WTC11 (cell line): ENCODE results near the gene KIF20B. TPM values are rescaled to one million over a fixed set of nuclear protein-coding genes. Genes with fewer than 3 reads are reported as not detected.

Source experiments
- ATAC-seq: fragments of 200-7000 bp; cut with Tn5 transposase; 2 replicates; pipeline ENCODE4 v1.10.0; 2021; ENCODE audit warnings: mild to moderate bottlenecking, moderate library complexity
- CTCF ChIA-PET: fragments of 300-600 bp; sonication (Branson Sonifier 250); formaldehyde crosslinking; loops from one replicate; lab custom pipeline; 2021; ENCODE audit warnings: antibody characterized with exemption; lab: Charles Lee
- POLR2A ChIA-PET: fragments of 350-600 bp; sonication (Branson Sonifier 250); formaldehyde crosslinking; loops from one replicate; lab custom pipeline; 2021; ENCODE audit warnings: antibody characterized with exemption; lab: Charles Lee
- DNase-seq: peaks from one replicate; pipeline ENCODE4 v3.0.0; 2021; ENCODE audit warnings: low spot score
- H3K27ac Mint-ChIP-seq: 2 replicates; pipeline ENCODE4 v1.8.0; 2021; ENCODE audit warnings: mixed read lengths
- H3K27me3 Mint-ChIP-seq: 2 replicates; pipeline ENCODE4 v1.8.0; 2021; ENCODE audit warnings: low read depth, mild to moderate bottlenecking, moderate library complexity, mixed read lengths
- H3K36me3 Mint-ChIP-seq: 2 replicates; pipeline ENCODE4 v1.8.0; 2021; ENCODE audit warnings: mixed read lengths
- H3K4me1 Mint-ChIP-seq: 2 replicates; pipeline ENCODE4 v1.8.0; 2022; ENCODE audit warnings: mixed read lengths
- H3K4me3 Mint-ChIP-seq: 2 replicates; pipeline ENCODE4 v1.8.0; 2021; ENCODE audit warnings: mild to moderate bottlenecking, moderate library complexity, mixed read lengths
- H3K9me3 Mint-ChIP-seq: 2 replicates; pipeline ENCODE4 v1.8.0; 2021; ENCODE audit warnings: mixed read lengths
- ATF1 ChIP-seq: sonication (generic); formaldehyde crosslinking; IDR thresholded peaks from 2 replicates; pipeline ENCODE4 v1.8.1; 2023; ENCODE audit warnings: mild to moderate bottlenecking, moderate library complexity, missing genetic modification reagents
- ELF4 ChIP-seq: sonication (generic); formaldehyde crosslinking; IDR thresholded peaks from 2 replicates; pipeline ENCODE4 v1.8.1; 2022; ENCODE audit warnings: low read depth, mild to moderate bottlenecking, moderate library complexity, missing genetic modification reagents
- GRHL2 ChIP-seq: fragments of 250-450 bp; sonication (Bioruptor Pico); IDR thresholded peaks from 2 replicates; pipeline ENCODE4 v1.8.0; 2022; ENCODE audit warnings: mild to moderate bottlenecking, moderate library complexity; ENCODE audit not compliant: insufficient replicate concordance, severe bottlenecking
- MYBL2 ChIP-seq: sonication (generic); formaldehyde crosslinking; IDR thresholded peaks from 2 replicates; pipeline ENCODE4 v1.8.1; 2023; ENCODE audit warnings: mild to moderate bottlenecking, moderate library complexity, missing genetic modification reagents
- NFYB ChIP-seq: sonication (generic); formaldehyde crosslinking; conservative IDR thresholded peaks from 2 replicates; pipeline ENCODE4 v1.8.0; 2022; ENCODE audit warnings: low read depth, missing genetic modification reagents
- NR3C1 ChIP-seq: sonication (generic); formaldehyde crosslinking; conservative IDR thresholded peaks from 2 replicates; pipeline ENCODE4 v1.8.1; 2023; ENCODE audit warnings: low read depth, mild to moderate bottlenecking, missing genetic modification reagents
- OVOL2 ChIP-seq: fragments of 250-450 bp; sonication (Bioruptor Pico); IDR thresholded peaks from 2 replicates; pipeline ENCODE4 v1.9.0; 2021; ENCODE audit warnings: mild to moderate bottlenecking, borderline replicate concordance
- PREB ChIP-seq: sonication (generic); formaldehyde crosslinking; IDR thresholded peaks from 2 replicates; pipeline ENCODE4 v1.8.1; 2022; ENCODE audit warnings: mild to moderate bottlenecking, missing genetic modification reagents, moderate library complexity, borderline replicate concordance
- RELA ChIP-seq: sonication (generic); formaldehyde crosslinking; IDR thresholded peaks from 2 replicates; pipeline ENCODE4 v1.8.1; 2022; ENCODE audit warnings: missing genetic modification reagents, mild to moderate bottlenecking, borderline replicate concordance
- RORB ChIP-seq: fragments of 250-450 bp; sonication (Bioruptor Pico); IDR thresholded peaks from 2 replicates; pipeline ENCODE4 v1.9.0; 2021; ENCODE audit warnings: mild to moderate bottlenecking
- SMAD3 ChIP-seq: sonication (generic); formaldehyde crosslinking; IDR thresholded peaks from 2 replicates; pipeline ENCODE4 v1.8.0; 2022; ENCODE audit warnings: missing genetic modification reagents, mild to moderate bottlenecking, borderline replicate concordance
- ZBTB21 ChIP-seq: sonication (generic); formaldehyde crosslinking; IDR thresholded peaks from 2 replicates; pipeline ENCODE4 v1.8.1; 2023; ENCODE audit warnings: mild to moderate bottlenecking, missing genetic modification reagents, borderline replicate concordance
- ZNF219 ChIP-seq: sonication (generic); formaldehyde crosslinking; IDR thresholded peaks from 2 replicates; pipeline ENCODE4 v1.8.0; 2023; ENCODE audit warnings: missing genetic modification reagents, mild to moderate bottlenecking, borderline replicate concordance
- ZNF263 ChIP-seq: sonication (generic); formaldehyde crosslinking; IDR thresholded peaks from 2 replicates; pipeline ENCODE4 v1.8.1; 2022; ENCODE audit warnings: low read depth, mild to moderate bottlenecking, moderate library complexity, missing genetic modification reagents
- ZNF423 ChIP-seq: fragments of 250-450 bp; sonication (Bioruptor Pico); IDR thresholded peaks from 2 replicates; pipeline ENCODE4 v2.1.2; 2022; ENCODE audit warnings: mild to moderate bottlenecking, moderate library complexity
- total RNA-seq: library from RNA; stranded (reverse); gene quantifications from 3 replicates; pipeline ENCODE4 v1.2.3, GENCODE V29; 2021
- TF ChIP-seq, protein P1 (sequence below): sonication (generic); formaldehyde crosslinking; IDR thresholded peaks from 2 replicates; pipeline ENCODE4 v1.8.0; 2022; ENCODE audit warnings: mild to moderate bottlenecking, missing genetic modification reagents
- TF ChIP-seq, protein P2 (sequence below): fragments of 250-450 bp; sonication (Bioruptor Pico); IDR thresholded peaks from 2 replicates; pipeline ENCODE4 v1.9.0; 2021; ENCODE audit warnings: mild to moderate bottlenecking
- TF ChIP-seq, protein P3 (sequence below): sonication (generic); formaldehyde crosslinking; conservative IDR thresholded peaks from 2 replicates; pipeline ENCODE4 v1.8.1; 2023; ENCODE audit warnings: mild to moderate bottlenecking, low read depth, missing genetic modification reagents, moderate library complexity
- TF ChIP-seq, protein P4 (sequence below): sonication (generic); formaldehyde crosslinking; IDR thresholded peaks from 2 replicates; pipeline ENCODE4 v1.8.1; 2023; ENCODE audit warnings: mild to moderate bottlenecking, moderate library complexity, missing genetic modification reagents
- TF ChIP-seq, protein P5 (sequence below): sonication (generic); formaldehyde crosslinking; IDR thresholded peaks from 2 replicates; pipeline ENCODE4 v1.8.0; 2022; ENCODE audit warnings: mild to moderate bottlenecking, missing genetic modification reagents

Gene KIF20B
- total RNA-seq, 1 experiment from 2014 or later: 70.2 TPM

DNA sequence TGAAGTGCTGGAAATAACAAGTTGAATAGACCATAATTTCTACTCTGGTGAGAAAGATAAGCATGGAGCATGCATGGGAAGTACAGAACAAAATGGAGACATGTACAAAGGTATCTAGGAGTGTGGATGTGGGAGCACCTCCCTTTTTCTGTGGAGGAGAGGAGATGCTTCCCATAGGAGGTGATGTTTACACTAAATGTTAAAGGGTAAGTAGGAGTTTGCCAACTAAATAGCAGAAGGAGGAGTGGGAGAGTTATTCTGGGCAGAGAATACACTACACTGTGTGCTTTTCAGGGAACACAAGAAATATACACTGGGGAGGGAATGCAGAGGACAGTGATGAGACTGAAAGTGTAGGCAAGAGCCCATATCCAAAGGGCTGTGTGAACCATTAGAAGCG, 35.3 kb upstream of the KIF20B start (continued):
- TF ChIP-seq, protein P1, sequence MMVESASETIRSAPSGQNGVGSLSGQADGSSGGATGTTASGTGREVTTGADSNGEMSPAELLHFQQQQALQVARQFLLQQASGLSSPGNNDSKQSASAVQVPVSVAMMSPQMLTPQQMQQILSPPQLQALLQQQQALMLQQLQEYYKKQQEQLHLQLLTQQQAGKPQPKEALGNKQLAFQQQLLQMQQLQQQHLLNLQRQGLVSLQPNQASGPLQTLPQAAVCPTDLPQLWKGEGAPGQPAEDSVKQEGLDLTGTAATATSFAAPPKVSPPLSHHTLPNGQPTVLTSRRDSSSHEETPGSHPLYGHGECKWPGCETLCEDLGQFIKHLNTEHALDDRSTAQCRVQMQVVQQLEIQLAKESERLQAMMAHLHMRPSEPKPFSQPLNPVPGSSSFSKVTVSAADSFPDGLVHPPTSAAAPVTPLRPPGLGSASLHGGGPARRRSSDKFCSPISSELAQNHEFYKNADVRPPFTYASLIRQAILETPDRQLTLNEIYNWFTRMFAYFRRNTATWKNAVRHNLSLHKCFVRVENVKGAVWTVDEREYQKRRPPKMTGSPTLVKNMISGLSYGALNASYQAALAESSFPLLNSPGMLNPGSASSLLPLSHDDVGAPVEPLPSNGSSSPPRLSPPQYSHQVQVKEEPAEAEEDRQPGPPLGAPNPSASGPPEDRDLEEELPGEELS: no peak
- TF ChIP-seq, protein P2, sequence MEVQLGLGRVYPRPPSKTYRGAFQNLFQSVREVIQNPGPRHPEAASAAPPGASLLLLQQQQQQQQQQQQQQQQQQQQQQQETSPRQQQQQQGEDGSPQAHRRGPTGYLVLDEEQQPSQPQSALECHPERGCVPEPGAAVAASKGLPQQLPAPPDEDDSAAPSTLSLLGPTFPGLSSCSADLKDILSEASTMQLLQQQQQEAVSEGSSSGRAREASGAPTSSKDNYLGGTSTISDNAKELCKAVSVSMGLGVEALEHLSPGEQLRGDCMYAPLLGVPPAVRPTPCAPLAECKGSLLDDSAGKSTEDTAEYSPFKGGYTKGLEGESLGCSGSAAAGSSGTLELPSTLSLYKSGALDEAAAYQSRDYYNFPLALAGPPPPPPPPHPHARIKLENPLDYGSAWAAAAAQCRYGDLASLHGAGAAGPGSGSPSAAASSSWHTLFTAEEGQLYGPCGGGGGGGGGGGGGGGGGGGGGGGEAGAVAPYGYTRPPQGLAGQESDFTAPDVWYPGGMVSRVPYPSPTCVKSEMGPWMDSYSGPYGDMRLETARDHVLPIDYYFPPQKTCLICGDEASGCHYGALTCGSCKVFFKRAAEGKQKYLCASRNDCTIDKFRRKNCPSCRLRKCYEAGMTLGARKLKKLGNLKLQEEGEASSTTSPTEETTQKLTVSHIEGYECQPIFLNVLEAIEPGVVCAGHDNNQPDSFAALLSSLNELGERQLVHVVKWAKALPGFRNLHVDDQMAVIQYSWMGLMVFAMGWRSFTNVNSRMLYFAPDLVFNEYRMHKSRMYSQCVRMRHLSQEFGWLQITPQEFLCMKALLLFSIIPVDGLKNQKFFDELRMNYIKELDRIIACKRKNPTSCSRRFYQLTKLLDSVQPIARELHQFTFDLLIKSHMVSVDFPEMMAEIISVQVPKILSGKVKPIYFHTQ: no peak
- TF ChIP-seq, protein P3, sequence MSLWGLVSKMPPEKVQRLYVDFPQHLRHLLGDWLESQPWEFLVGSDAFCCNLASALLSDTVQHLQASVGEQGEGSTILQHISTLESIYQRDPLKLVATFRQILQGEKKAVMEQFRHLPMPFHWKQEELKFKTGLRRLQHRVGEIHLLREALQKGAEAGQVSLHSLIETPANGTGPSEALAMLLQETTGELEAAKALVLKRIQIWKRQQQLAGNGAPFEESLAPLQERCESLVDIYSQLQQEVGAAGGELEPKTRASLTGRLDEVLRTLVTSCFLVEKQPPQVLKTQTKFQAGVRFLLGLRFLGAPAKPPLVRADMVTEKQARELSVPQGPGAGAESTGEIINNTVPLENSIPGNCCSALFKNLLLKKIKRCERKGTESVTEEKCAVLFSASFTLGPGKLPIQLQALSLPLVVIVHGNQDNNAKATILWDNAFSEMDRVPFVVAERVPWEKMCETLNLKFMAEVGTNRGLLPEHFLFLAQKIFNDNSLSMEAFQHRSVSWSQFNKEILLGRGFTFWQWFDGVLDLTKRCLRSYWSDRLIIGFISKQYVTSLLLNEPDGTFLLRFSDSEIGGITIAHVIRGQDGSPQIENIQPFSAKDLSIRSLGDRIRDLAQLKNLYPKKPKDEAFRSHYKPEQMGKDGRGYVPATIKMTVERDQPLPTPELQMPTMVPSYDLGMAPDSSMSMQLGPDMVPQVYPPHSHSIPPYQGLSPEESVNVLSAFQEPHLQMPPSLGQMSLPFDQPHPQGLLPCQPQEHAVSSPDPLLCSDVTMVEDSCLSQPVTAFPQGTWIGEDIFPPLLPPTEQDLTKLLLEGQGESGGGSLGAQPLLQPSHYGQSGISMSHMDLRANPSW (CRISPR knock-in tag): no peak
- TF ChIP-seq RORB (no peak), NFYB (CRISPR knock-in tag) (no peak), OVOL2 (no peak), ZNF423 (CRISPR knock-in tag) (no peak), RELA (CRISPR knock-in tag) (no peak), PREB (CRISPR knock-in tag) (no peak)

DNA sequence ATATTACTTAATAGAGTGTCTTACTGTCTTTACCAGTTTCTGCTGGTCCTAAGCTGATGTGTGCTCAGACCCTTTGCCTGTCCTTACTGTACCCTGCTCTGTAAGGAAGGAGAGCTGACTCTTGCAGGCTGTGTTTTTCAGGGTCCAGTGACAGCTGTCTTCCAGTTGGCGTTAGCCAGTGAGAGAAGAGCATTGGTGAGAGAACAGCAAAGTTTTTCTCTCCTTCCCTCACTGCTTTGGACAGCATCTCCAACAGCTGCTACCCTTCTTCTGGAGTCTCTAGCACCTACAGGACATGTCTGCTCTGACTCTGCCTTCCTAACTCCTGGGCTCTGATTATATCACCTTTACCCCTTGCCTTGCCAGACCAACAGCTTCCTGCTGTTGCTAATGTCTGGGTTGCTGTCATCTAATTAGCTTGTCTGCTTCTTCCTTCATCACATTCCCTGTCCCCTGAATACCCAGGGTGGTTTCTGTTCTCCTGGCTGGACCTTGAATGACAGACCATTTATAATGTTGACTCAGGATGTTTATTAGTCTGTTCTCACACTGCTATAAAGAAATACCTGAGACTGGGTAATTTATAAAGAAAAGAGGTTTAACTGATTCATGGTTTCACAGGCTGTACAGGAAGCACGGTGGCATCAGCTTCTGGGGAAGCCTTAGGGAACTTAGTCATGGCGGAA, 32.9 kb upstream of the KIF20B start:
- TF ChIP-seq ZBTB21 (CRISPR knock-in tag) (no peak), NR3C1 (no peak), SMAD3 (CRISPR knock-in tag) (no peak)
- no peaks in the 10 kb centered on the region for H3K27me3 Mint-ChIP-seq
- H3K4me1 Mint-ChIP-seq: 0 out of 2 replicates have a peak, but pooled peaks cover 3% of the 10 kb centered on the region
- no peak overlapping the region for H3K27ac Mint-ChIP-seq
- no peaks in the 10 kb centered on the region for H3K36me3 Mint-ChIP-seq
- ChIA-PET POLR2A (no interaction called here), CTCF (interaction anchor here (1.1 kb wide), 1 partner anchor 35 kb away, joined by 3 read pairs; no protein-coding TSS in a partner anchor)
- H3K4me3 Mint-ChIP-seq: no peak overlapping the region
- no peaks in the 10 kb centered on the region for H3K9me3 Mint-ChIP-seq
- ATAC-seq (no peak; the same call in 1 of the 2 replicates), DNase-seq (no peak)

DNA sequence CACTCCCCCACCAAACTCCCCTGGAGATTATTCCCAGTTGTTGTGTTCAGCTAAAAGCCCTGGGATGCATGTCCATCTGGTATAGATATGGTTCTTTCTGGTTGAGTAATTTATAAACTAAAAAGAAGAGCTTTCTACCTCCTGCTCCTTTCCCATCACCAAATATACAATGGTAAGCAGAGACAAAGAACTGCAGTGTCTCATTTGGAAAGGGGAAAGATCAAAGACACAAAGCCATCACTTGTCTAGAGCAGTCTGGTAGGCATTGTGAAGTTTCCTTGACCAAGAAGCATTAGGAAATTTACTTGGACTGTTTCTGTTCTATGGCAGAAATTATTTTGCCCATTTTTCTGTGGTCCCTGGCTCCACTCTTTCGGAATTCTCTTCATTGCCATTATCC, 31.4 kb upstream of the KIF20B start:
- H3K36me3 Mint-ChIP-seq: no peaks in the 10 kb centered on the region
- CTCF ChIA-PET: no interaction called here
- no peaks in the 10 kb centered on the region for H3K9me3 Mint-ChIP-seq
- TF ChIP-seq GRHL2 (CRISPR knock-in tag): no peak
- TF ChIP-seq, protein P4, sequence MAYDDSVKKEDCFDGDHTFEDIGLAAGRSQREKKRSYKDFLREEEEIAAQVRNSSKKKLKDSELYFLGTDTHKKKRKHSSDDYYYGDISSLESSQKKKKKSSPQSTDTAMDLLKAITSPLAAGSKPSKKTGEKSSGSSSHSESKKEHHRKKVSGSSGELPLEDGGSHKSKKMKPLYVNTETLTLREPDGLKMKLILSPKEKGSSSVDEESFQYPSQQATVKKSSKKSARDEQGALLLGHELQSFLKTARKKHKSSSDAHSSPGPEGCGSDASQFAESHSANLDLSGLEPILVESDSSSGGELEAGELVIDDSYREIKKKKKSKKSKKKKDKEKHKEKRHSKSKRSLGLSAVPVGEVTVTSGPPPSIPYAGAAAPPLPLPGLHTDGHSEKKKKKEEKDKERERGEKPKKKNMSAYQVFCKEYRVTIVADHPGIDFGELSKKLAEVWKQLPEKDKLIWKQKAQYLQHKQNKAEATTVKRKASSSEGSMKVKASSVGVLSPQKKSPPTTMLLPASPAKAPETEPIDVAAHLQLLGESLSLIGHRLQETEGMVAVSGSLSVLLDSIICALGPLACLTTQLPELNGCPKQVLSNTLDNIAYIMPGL (CRISPR knock-in tag): no peak
- TF ChIP-seq ZNF263 (CRISPR knock-in tag): no peak
- no peak for TF ChIP-seq ZNF219
- no peak for TF ChIP-seq ELF4 (CRISPR knock-in tag)
- no peak for TF ChIP-seq MYBL2 (CRISPR knock-in tag)
- no peak for TF ChIP-seq ATF1 (CRISPR knock-in tag)
- TF ChIP-seq, protein P5, sequence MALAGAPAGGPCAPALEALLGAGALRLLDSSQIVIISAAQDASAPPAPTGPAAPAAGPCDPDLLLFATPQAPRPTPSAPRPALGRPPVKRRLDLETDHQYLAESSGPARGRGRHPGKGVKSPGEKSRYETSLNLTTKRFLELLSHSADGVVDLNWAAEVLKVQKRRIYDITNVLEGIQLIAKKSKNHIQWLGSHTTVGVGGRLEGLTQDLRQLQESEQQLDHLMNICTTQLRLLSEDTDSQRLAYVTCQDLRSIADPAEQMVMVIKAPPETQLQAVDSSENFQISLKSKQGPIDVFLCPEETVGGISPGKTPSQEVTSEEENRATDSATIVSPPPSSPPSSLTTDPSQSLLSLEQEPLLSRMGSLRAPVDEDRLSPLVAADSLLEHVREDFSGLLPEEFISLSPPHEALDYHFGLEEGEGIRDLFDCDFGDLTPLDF (CRISPR knock-in tag): no peak

More for the DNA sequence above, 31.4 kb upstream of the KIF20B start:
- peaks cover 6% of the 10 kb centered on the region for H3K4me1 Mint-ChIP-seq
- H3K4me3 Mint-ChIP-seq: no peak overlapping the region
- ATAC-seq: no peak
- DNase-seq: no peak
- POLR2A ChIA-PET: no interaction called here
- H3K27me3 Mint-ChIP-seq: no peaks in the 10 kb centered on the region
- no peak overlapping the region for H3K27ac Mint-ChIP-seq
